Smooth muscle cell (in vitro differentiated cells): ENCODE measurements around the gene COBLL1. TPM values are rescaled to one million over a fixed set of nuclear protein-coding genes. Genes with fewer than 3 reads are reported as not detected.

Experiments used
- DNase-seq: peaks from one replicate; lab custom pipeline; 2025; ENCODE audit not compliant: unreplicated experiment; lab: John Stamatoyannopoulos, UW
- H2AFZ ChIP-seq: fragments of 200-600 bp; sonication (generic); 2 replicates; pipeline ENCODE4 v1.6.0; 2016; ENCODE audit warnings: antibody characterized with exemption, low read depth, mild to moderate bottlenecking
- H3F3A ChIP-seq: fragments of 200-600 bp; sonication (generic); 2 replicates; pipeline ENCODE4 v1.6.0; 2017; ENCODE audit warnings: antibody characterized with exemption, low read depth
- H3K27ac ChIP-seq: fragments of 200-600 bp; sonication (generic); 2 replicates; pipeline ENCODE4 v1.5.1; 2016; ENCODE audit warnings: low read depth, mild to moderate bottlenecking
- H3K27me3 ChIP-seq: fragments of 200-600 bp; sonication (generic); 2 replicates; pipeline ENCODE4 v1.6.1; 2016; ENCODE audit warnings: low read depth, mild to moderate bottlenecking
- H3K36me3 ChIP-seq: fragments of 200-600 bp; sonication (generic); 2 replicates; pipeline ENCODE4 v1.5.1; 2016; ENCODE audit warnings: low read depth
- H3K4me1 ChIP-seq: fragments of 200-600 bp; sonication (generic); 2 replicates; pipeline ENCODE4 v1.5.1; 2016; ENCODE audit warnings: low read depth
- H3K4me2 ChIP-seq: fragments of 200-600 bp; sonication (generic); 2 replicates; pipeline ENCODE4 v1.6.0; 2016; ENCODE audit warnings: mild to moderate bottlenecking
- H3K4me3 ChIP-seq: fragments of 200-600 bp; sonication (generic); 2 replicates; pipeline ENCODE4 v1.5.1; 2016; ENCODE audit warnings: mild to moderate bottlenecking
- H3K79me2 ChIP-seq: fragments of 200-600 bp; sonication (generic); 2 replicates; pipeline ENCODE4 v1.6.0; 2016; ENCODE audit warnings: low read depth, mild to moderate bottlenecking
- H3K9ac ChIP-seq: fragments of 200-600 bp; sonication (generic); 2 replicates; pipeline ENCODE4 v1.6.0; 2016; ENCODE audit warnings: low read depth
- H3K9me3 ChIP-seq: fragments of 200-600 bp; sonication (generic); replicated peaks from 2 replicates; pipeline ENCODE4 v1.5.1; 2016; ENCODE audit warnings: low read depth
- H4K20me1 ChIP-seq: fragments of 200-600 bp; sonication (generic); 2 replicates; pipeline ENCODE4 v1.6.0; 2016; ENCODE audit warnings: low read depth
- CTCF ChIP-seq: fragments of 200-600 bp; sonication (generic); IDR thresholded peaks from 2 replicates; pipeline ENCODE4 v1.5.1; 2017; ENCODE audit warnings: borderline replicate concordance, mild to moderate bottlenecking, antibody characterized with exemption; ENCODE audit not compliant: insufficient read depth, poor library complexity, severe bottlenecking
- WGBS: methylation state at CpG from one replicate; pipeline ENCODE4 v1.1.7; 2016; ENCODE audit warnings: low lambda C conversion rate; 5-methylcytosine and 5-hydroxymethylcytosine counted together
- polyA plus RNA-seq: library from polyadenylated mRNA; unstranded; fragments of >200 nt; fragmentation: Nextera tagmentation; extraction: Ambion mirVana; gene quantifications from 2 replicates; pipeline ENCODE4 v1.2.1, GENCODE V29; 2016
- total RNA-seq: library from RNA; depleted of rRNA; stranded (reverse); fragments of >200 nt; gene quantifications from 2 replicates; pipeline ENCODE4 v1.2.3, GENCODE V29; 2014

Gene COBLL1
- total and polyA plus RNA-seq, 2 experiments from 2014 or later: 5.2 to 17.4 TPM

- no peaks in the 10 kb centered on the region for H3K9me3 ChIP-seq
Measured at GRCh38 chr2:164873210-164873908, 31.7 kb upstream of the COBLL1 start.

GRCh38 chr2:164871404-164871803 lies 29.8 kb upstream of the COBLL1 start:
- Histone ChIP-seq H3K9ac (no peak overlapping the region), H3K4me3 (no peak overlapping the region), H3K4me1 (no peaks in the 10 kb centered on the region), H3K36me3 (no peaks in the 10 kb centered on the region), H3F3A (no peaks in the 10 kb centered on the region), H4K20me1 (no peaks in the 10 kb centered on the region), H3K9me3 (no peaks in the 10 kb centered on the region), H3K79me2 (no peaks in the 10 kb centered on the region), H3K4me2 (no peak overlapping the region), H3K27me3 (no peaks in the 10 kb centered on the region), H3K27ac (no peak overlapping the region), H2AFZ (no peak overlapping the region)
- no peak for TF ChIP-seq CTCF
- WGBS: 90% methylated on average over 2 of the region's 2 CpGs
- DNase-seq: no peak

More at GRCh38 chr2:164873210-164873908, 31.7 kb upstream of the COBLL1 start:
- Histone ChIP-seq H2AFZ (no peak overlapping the region), H3K79me2 (no peaks in the 10 kb centered on the region), H3K27ac (no peak overlapping the region), H3K4me2 (no peak overlapping the region), H3K36me3 (no peaks in the 10 kb centered on the region), H3F3A (no peaks in the 10 kb centered on the region), H3K4me1 (no peaks in the 10 kb centered on the region), H3K9ac (no peak overlapping the region), H4K20me1 (no peaks in the 10 kb centered on the region), H3K27me3 (no peaks in the 10 kb centered on the region), H3K4me3 (no peak overlapping the region)
- DNase-seq: no peak
- WGBS: 91% methylated on average over 9 of the region's 9 CpGs
- no peak for TF ChIP-seq CTCF

DNA sequence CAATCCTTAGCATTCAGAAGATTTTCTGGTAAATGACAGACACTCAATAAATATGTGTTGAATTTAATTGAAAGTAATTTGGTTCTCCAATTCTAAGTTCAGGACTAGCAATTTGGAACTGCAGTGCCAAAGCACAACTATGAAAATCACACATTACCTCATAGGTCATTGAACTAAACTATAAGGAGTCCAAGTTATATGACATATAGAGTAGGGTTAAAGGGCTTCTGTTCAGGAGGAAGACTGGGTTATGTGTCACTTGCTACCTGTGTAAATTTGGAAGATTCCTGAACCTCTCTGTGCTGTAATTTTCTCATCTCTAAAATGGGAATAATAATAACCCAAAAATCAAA lies 27.8 kb upstream of the COBLL1 start:
- Histone ChIP-seq H3K27me3 (no peaks in the 10 kb centered on the region), H3F3A (no peaks in the 10 kb centered on the region), H3K9me3 (no peaks in the 10 kb centered on the region), H3K9ac (no peak overlapping the region), H3K4me2 (no peak overlapping the region), H3K79me2 (no peaks in the 10 kb centered on the region), H3K27ac (no peak overlapping the region), H2AFZ (no peak overlapping the region), H3K4me1 (no peaks in the 10 kb centered on the region), H3K4me3 (no peak overlapping the region), H3K36me3 (no peaks in the 10 kb centered on the region), H4K20me1 (no peaks in the 10 kb centered on the region)
- no peak for DNase-seq
- no peak for TF ChIP-seq CTCF
